Medulla oblongata (tissue), 1 donor: ENCODE measurements around the gene RPS17.
"Not testable (repeated sequence)": the region's sequence is repeated elsewhere in the genome, so short reads cannot be mapped to it uniquely, and the experiment has no call there.

Experiments used
- DNase-seq: peaks from one replicate; pipeline ENCODE4 v3.0.0-alpha.2; 2015; ENCODE audit errors: extremely low spot score

The RPS17 gene

DNA sequence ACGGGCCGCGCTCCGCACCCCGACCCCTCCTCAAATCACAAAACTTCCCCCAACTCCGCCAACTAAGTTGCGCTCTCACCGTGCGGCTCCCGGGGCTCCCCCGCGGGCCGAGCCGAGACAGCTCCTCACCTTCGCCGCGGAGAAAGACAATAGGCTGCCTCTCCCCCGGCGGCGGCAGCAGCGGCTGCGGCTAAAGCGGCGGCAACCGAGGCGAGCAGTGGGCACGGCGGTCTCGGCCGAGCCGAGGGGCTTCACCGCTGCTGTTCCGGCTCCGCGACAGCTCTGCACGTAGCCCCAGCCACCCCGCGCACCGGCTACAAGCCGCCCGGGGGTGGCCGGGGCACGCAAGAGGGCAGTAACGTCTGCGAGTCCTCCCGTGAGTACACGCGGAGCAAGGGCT lies 26.7 kb downstream of the RPS17 start:
- not testable (repeated sequence) for DNase-seq

DNA sequence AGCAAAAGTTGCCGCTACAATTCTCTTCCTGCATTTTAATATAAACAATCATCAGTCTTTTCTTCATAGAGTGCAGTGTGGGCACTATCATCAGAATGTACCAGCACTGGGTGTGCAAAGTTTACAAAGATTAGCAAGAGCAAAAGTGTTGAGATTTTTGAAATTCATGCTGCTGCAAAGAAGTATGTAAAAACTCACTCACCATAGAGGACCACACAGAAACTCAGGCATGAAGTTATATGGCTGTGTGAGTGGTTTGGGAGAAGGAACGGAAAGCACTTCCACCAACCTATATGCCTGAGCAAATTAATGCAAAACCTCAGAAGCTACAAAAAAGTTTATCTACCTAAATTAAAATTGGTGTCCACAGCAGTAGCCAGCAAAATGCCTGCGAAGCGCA lies 32.6 kb downstream of the RPS17 start:
- DNase-seq: not testable (repeated sequence)

DNA sequence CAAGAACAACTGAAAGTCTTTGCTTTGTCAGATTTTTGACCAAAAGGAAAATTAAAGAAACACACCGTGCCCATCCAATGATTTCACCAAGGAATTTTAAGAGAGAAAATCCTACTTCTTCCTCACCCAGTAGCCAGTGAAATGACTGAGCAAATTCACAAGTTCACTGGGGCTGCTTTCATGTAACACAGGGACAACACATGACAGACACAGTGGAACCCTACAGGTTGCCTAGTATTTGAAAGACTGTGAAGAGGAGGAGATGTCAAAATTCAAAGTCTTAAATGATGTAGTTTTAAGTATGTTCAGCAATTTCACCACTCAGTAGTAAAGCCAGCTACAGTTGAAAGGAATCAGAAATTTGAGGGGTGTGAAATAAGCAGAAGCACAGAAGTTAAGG lies 33.2 kb downstream of the RPS17 start:
- not testable (repeated sequence) for DNase-seq

DNA sequence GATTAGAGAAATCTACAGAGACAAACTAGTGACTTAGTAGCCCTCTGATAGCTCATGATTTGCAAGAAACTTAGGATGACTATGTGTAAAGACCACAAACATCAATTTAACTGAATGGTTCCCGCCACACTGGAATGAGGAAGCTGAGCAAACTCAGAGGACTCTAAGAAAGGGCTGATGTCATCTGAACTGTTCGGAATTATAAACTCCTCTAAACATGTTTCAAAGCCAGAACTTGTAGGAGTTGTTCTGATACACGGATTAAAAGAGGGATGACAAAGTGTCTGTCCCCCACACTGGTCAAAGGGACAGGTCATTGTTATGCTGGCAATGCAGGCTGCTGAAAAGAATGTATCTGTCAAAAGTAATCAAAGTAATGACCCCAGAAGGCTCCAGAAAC lies 34.4 kb downstream of the RPS17 start:
- not testable (repeated sequence) for DNase-seq

DNA sequence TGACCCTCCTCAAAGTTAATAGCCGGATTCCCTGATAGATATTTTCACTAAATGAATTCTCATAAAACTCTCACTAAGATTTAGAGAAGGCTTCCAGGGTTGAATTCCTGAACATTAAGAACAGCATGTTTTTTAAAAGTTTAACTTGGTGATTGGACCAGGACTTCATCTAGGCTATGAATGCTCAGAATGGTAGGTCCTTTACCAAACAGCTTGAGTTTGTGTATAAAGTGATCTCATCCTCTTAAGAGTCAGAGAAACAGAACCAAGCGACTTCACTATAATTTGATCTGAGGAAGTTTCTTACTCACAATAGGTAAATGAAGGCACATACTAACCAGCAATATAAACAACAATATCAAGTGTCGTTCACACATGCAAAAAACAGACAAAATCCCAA lies 36.2 kb downstream of the RPS17 start:
- not testable (repeated sequence) for DNase-seq

DNA sequence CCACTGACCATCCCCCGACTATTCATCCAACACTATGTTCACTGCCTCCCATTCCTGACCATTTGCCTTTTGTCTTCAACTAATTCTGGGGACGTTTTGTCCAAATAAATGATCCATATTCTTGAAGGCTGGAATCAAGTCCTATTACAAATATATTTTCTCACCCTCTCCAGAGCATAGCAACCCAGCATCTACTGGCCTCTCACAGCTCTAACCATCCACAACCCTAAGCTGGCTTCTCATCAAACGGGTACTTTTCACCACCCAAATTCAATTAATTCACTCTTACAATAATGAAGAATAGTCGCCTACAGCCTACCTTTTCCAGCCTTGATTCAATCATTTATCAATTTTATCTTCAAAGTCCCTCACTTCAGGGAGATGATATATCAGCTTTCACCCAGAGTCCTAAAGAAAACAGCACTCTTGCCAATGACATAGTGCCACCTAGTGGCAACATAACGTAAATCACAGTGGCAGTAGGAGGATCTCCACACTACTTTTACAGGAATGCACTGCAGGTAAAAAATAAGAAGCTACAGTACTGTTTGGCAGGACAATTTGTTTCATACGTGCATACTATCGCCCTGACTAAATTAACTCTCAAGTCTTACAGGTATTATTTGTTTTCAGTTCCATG lies 37.4 kb downstream of the RPS17 start:
- DNase-seq: not testable (repeated sequence)

DNA sequence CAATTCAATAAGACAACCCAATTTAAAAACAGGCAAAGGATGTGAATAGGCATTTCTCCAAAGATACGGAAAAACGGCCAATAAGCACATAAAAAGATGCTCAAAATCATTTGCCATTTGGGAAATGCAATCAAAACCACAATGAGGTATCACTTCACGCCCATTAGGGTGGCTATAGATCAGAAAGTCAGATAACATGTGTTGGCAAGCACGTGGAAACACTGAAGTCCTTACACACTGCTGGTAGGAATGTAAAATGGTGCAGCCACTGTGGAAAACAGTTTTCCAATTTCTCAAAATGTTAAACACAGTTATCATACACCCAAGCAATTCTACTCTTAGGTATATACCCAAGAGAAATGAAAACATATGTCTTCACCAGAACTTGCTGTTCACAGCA lies 39.5 kb downstream of the RPS17 start:
- DNase-seq: not testable (repeated sequence)

DNA sequence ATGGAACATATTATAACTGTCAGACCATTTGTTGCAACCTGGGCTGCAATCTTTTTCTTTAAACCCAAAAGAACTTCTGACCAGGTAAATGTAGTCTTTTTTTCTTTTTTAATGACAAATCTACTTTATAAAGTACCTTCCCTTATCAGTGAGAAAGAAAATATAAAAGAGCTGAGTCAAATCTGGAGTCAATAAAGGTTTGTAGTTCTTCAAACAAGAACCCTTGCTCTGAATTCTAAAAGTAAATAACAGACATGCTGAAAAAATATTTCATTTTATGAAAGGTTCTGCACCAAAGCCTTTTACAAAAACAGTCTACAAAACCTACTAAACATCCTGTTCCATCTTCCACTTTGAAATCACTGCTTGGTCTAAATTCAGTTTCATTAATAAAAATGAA lies 42.3 kb downstream of the RPS17 start:
- not testable (repeated sequence) for DNase-seq

DNA sequence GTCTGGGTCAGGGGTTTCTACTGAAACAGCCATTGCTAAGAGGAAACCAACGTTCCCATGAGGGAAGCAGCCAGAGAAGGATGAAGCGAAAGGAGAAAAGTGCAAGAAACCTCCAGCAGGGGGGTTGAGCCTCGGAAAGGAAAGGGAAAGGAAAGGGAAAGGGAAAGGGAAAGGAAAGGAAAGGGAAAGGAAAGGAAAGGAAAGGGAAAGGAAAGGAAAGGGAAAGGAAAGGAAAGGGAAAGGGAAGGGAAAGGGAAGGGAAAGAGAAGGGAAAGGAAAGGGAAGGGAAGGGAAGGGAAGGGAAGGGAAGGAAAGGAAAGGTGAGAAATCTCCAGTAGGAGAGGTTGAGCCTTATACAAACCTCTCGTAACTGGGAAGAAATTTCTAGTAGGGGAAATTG lies 52.0 kb downstream of the RPS17 start:
- DNase-seq: not testable (repeated sequence)

DNA sequence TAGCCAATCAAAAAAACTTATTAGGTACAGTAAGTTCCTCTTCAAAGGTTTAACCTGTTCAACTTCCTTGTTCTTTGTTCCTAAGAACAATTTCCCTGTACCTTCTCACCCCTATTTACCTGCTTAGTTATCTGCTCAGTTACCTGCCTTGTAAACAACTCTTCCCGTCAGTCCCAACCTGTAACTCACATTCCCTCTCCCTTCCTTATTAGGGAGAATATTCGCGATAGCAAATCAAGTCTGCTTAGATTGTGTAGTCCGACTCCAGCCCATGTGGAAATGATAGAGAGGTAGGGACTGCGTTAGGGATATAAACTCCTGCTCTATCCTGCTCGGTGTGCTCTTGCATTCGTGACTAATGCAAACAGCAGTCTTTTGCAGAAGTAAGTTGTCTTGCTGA lies 53.2 kb downstream of the RPS17 start:
- DNase-seq: not testable (repeated sequence)
